Measurements from ENCODE around the gene STK32C.

- no peak for TF ChIP-seq FOXM1 (IDR thresholded peaks at IDR 0.05; ENCODE audit: borderline replicate concordance)
- TF ChIP-seq PKNOX1 (IDR thresholded peaks at IDR 0.05), result no peak
- no peak for TF ChIP-seq SUZ12 (IDR thresholded peaks at IDR 0.05)
- no peak for TF ChIP-seq TARDBP (IDR thresholded peaks at IDR 0.05)
These were observed 69.9 kb downstream of the STK32C start for GRCh38 chr10:132237871-132238270.

Data from HEK293T (cell line).